Measurements from ENCODE around the gene FOXP2. TPM values are rescaled to one million over a fixed set of nuclear protein-coding genes. Genes with fewer than 3 reads are reported as not detected.

The FOXP2 gene
- total and polyA plus RNA-seq, 2 of the 4 experiments (the other 2 are of a cell fraction) = 0.89 to 1.1 TPM

GRCh38 chr7:114670676-114671075, 256.1 kb downstream of the FOXP2 start:
- H3K9me3 ChIP-seq (ENCODE audit: control insufficient read depth, insufficient read depth, low read length) = no peaks in the 10 kb centered on the region
- no peak overlapping the region for H2BK5ac ChIP-seq (ENCODE audit: low read depth, low read length, poor library complexity, severe bottlenecking)
- H3K9ac ChIP-seq (ENCODE audit: low read depth, low read length) = no peak overlapping the region
- H4K5ac ChIP-seq (ENCODE audit: low read depth, low read length) = no peak overlapping the region
- no peak for ATAC-seq (ENCODE audit: low read depth)
- H3K4me3 ChIP-seq (ENCODE audit: insufficient read depth, low read depth, low read length) = no peak overlapping the region
- no peaks in the 10 kb centered on the region for H4K20me1 ChIP-seq (ENCODE audit: insufficient read depth, low read length)
- H2AFZ ChIP-seq (replicated peaks; ENCODE audit: low read length, poor library complexity) = no peak overlapping the region
- H3K14ac ChIP-seq (replicated peaks; ENCODE audit: low read depth, low read length) = no peak overlapping the region
- no peaks in the 10 kb centered on the region for H3K79me1 ChIP-seq (ENCODE audit: low read depth in 1 of 2, low read length in 2 of 2)
- H3K23ac ChIP-seq (ENCODE audit: low read depth, low read length) = no peak overlapping the region
- no peak overlapping the region for H4K8ac ChIP-seq (ENCODE audit: low read depth in 2 of 2, low read length in 2 of 2)
- H3K4me2 ChIP-seq (ENCODE audit: low read depth, low read length) = no peak overlapping the region
- no peak overlapping the region for H2BK15ac ChIP-seq (ENCODE audit: low read depth, low read length)
- no peak overlapping the region for H3K27ac ChIP-seq (ENCODE audit: insufficient read depth, low read length)
- intact Hi-C loops (cut with micrococcal nuclease) = no loop called here
- H3K4ac ChIP-seq (ENCODE audit: low read depth, low read length) = no peak overlapping the region
- no peaks in the 10 kb centered on the region for H3K27me3 ChIP-seq (ENCODE audit: control insufficient read depth, insufficient read depth, low read length)
- no peak for TF ChIP-seq CEBPB (IDR thresholded peaks at IDR 0.05; ENCODE audit: low read depth, low read length)
- TF ChIP-seq NFE2L2 (IDR thresholded peaks at IDR 0.05; ENCODE audit: low read depth, low read length) = no peak
- TF ChIP-seq RAD21 (IDR thresholded peaks at IDR 0.05; ENCODE audit: low read length) = no peak
- TF ChIP-seq USF2 (IDR thresholded peaks at IDR 0.05; ENCODE audit: low read depth, low read length) = no peak
- no peak for TF ChIP-seq POLR2A (IDR thresholded peaks at IDR 0.05; ENCODE audit: low read depth, low read length)
- TF ChIP-seq MAFK (IDR thresholded peaks at IDR 0.05; ENCODE audit: low read depth, low read length) = no peak
- no peak for TF ChIP-seq BHLHE40 (IDR thresholded peaks at IDR 0.05; ENCODE audit: low read depth, low read length)
- no peak for TF ChIP-seq MAZ (IDR thresholded peaks at IDR 0.05; ENCODE audit: borderline replicate concordance, low read depth, low read length)
- no peak for TF ChIP-seq CHD1 (IDR thresholded peaks at IDR 0.05; ENCODE audit: low read depth, low read length)
- no peak for TF ChIP-seq FOS (IDR thresholded peaks at IDR 0.05; ENCODE audit: low read depth, low read length)
- TF ChIP-seq RCOR1 (IDR thresholded peaks at IDR 0.05; ENCODE audit: insufficient replicate concordance, low read length) = no peak
- BruUV-seq (replicated peaks) = no TSS peak
- ChIA-PET POLR2A (ENCODE audit: unreplicated experiment) (no interaction called here), CTCF (interaction anchor here (0.7 to 0.9 kb wide), 2 partner anchors 10 to 140 kb away, joined by 3 to 4 read pairs; no protein-coding TSS in a partner anchor)
- in situ Hi-C loops (cut with MboI; ENCODE audit: low sequenced_read_pairs) = no loop called here
- H3K9me1 ChIP-seq (ENCODE audit: insufficient read depth, low read length) = no peaks in the 10 kb centered on the region
- no peak overlapping the region for H2BK20ac ChIP-seq (ENCODE audit: low read depth, low read length)
- no peak overlapping the region for H2AK5ac ChIP-seq (ENCODE audit: low read depth, low read length)
- H3K36me3 ChIP-seq (ENCODE audit: control insufficient read depth, insufficient read depth, low read length) = no peaks in the 10 kb centered on the region
- H4K91ac ChIP-seq (ENCODE audit: insufficient read depth, low read depth, low read length) = no peak overlapping the region
- dilution Hi-C loops (cut with HindIII; ENCODE audit: low sequenced_read_pairs, unreplicated experiment) = no loop called here
- H3K18ac ChIP-seq (ENCODE audit: low read depth, low read length) = no peak overlapping the region
- H2BK120ac ChIP-seq (ENCODE audit: low read depth, low read length) = no peak overlapping the region
- no peak overlapping the region for H3K56ac ChIP-seq (ENCODE audit: extremely low read depth, insufficient read depth, low read length)
- H2AK9ac ChIP-seq (replicated peaks; ENCODE audit: low read depth, low read length, poor library complexity) = no peak overlapping the region
- no peak for DNase-seq
- H3K4me1 ChIP-seq (ENCODE audit: control insufficient read depth, insufficient read depth, low read length) = no peaks in the 10 kb centered on the region

Data from IMR-90 (cell line).